HEK293T (cell line): ENCODE measurements around the gene SIK3.

ENCODE experiments used
- ELF4 ChIP-seq: fragments of 450-650 bp; IDR thresholded peaks from 2 replicates; pipeline ENCODE4 v1.6.1; 2017; ENCODE audit warnings: antibody characterized with exemption
- FOXM1 ChIP-seq: fragments of 450-650 bp; IDR thresholded peaks from 2 replicates; pipeline ENCODE4 v1.6.1; 2017; ENCODE audit warnings: mild to moderate bottlenecking, borderline replicate concordance
- TARDBP ChIP-seq: fragments of 450-650 bp; IDR thresholded peaks from 2 replicates; pipeline ENCODE4 v1.6.1; 2016

DNA sequence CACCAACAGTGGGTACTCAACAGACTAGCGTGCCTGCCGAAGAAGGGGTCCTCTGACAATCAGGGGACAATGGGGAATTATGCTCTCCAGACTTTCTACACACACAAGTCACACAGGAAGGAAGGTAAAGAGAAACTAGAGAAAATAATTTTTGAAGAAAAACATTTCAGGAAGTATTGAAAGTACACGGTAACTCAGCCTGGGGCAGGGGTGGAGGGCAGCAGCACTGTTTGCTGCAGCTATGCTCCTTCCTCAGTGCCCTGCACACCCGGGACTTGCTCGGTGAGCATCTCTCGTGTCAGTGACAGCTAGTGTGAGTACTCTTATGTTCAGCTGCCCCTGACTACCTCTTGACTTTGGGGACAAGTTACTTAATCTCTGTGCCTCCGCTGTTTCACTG is 242.8 kb downstream of the SIK3 start:
- TF ChIP-seq ELF4 (no peak), FOXM1 (no peak), TARDBP (no peak)
